GM12891 (cell line): ENCODE results near the gene C14orf119.

Experiments used
- PAX5 ChIP-seq: IDR thresholded peaks from 2 replicates; pipeline ENCODE4 v1.6.1; 2011; ENCODE audit warnings: low read length, moderate library complexity, mild to moderate bottlenecking; ENCODE audit not compliant: insufficient read depth, severe bottlenecking
- POLR2A ChIP-seq: IDR thresholded peaks from 2 replicates; pipeline ENCODE4 v1.6.1; 2011; ENCODE audit warnings: low read depth, low read length, control low read depth
- POLR2AphosphoS5 ChIP-seq: IDR thresholded peaks from 2 replicates; pipeline ENCODE4 v1.6.1; 2011; ENCODE audit warnings: low read depth, low read length, control low read depth

- TF ChIP-seq POLR2AphosphoS5 (no peak), POLR2A (no peak), PAX5 (no peak)
Measured at GRCh38 chr14:23120541-23121251, 25.4 kb downstream of the C14orf119 start.
